Gastrocnemius medialis (tissue), 4 donors: ENCODE results near the gene ANKRD27.

Source experiments
- CTCF ChIP-seq, 5 experiments: fragments of 450-650 bp in 3 of 5; fragments of 200-600 bp in 2 of 5; sonication (generic) in 2 of 5; IDR thresholded peaks in 4 of 5; conservative IDR thresholded peaks in 1 of 5; 1 replicate in 4 of 5; 2 replicates in 1 of 5; pipeline ENCODE4 v1.5.1; 2016 to 2019; ENCODE audit warnings: antibody characterized with exemption in 5 of 5, mild to moderate bottlenecking in 3 of 5, moderate library complexity in 3 of 5
- POLR2A ChIP-seq, 2 donors: fragments of 450-650 bp; IDR thresholded peaks; one replicate each; pipeline ENCODE4 v1.6.1; 2017; ENCODE audit warnings: antibody characterized with exemption in 2 of 2, mild to moderate bottlenecking in 2 of 2, moderate library complexity in 2 of 2

GRCh38 chr19:32580353-32580900, 94.6 kb downstream of the ANKRD27 start:
- TF ChIP-seq POLR2A (IDR thresholded peaks at IDR 0.05), result no peak
- TF ChIP-seq CTCF (IDR thresholded peaks at IDR 0.05 in 4 of 5, conservative IDR thresholded peaks at IDR 0.05 in 1 of 5), result no peak
